ENCODE results near the gene PPFIA1.

PPFIA1 gene

GRCh38 chr11:70230840-70231710 is 39.4 kb upstream of the PPFIA1 start:
- Histone ChIP-seq H3K4me3 (ENCODE audit: low read length) (no peak overlapping the region), H4K20me1 (ENCODE audit: insufficient read depth, low read length) (no peaks in the 10 kb centered on the region), H3K4me2 (ENCODE audit: low read depth, low read length) (peak overlapping the region; percentile 29; the same call in 1 of the 2 replicates), H3K9me2 (replicated peaks; ENCODE audit: insufficient read depth, low read length) (no peaks in the 10 kb centered on the region), H2AFZ (ENCODE audit: low read length) (no peak overlapping the region), H3K9ac (ENCODE audit: low read length) (no peak overlapping the region), H3K27ac (ENCODE audit: low read length) (no peak overlapping the region), H3K4me1 (ENCODE audit: low read length) (0 out of 2 replicates have a peak, but pooled peaks cover 7% of the 10 kb centered on the region), H3F3A (ENCODE audit: insufficient read depth, low read length) (no peaks in the 10 kb centered on the region), H3K36me3 (replicated peaks; ENCODE audit: insufficient read depth, low read length) (no peaks in the 10 kb centered on the region), H3K79me2 (ENCODE audit: low read length) (no peaks in the 10 kb centered on the region), H3K9me3 (replicated peaks; ENCODE audit: insufficient read depth, low read length) (no peaks in the 10 kb centered on the region), H3K27me3 (replicated peaks; ENCODE audit: insufficient read depth, low read length) (peaks cover 90% of the 10 kb centered on the region)
- DNase-seq, result no peak
- TF ChIP-seq EZH2phosphoT487 (IDR thresholded peaks at IDR 0.05; ENCODE audit: low read length) (no peak), EZH2 (optimal IDR thresholded peaks at IDR 0.05; ENCODE audit: low read depth, low read length) (no peak)
- TF ChIP-seq, protein P1, sequence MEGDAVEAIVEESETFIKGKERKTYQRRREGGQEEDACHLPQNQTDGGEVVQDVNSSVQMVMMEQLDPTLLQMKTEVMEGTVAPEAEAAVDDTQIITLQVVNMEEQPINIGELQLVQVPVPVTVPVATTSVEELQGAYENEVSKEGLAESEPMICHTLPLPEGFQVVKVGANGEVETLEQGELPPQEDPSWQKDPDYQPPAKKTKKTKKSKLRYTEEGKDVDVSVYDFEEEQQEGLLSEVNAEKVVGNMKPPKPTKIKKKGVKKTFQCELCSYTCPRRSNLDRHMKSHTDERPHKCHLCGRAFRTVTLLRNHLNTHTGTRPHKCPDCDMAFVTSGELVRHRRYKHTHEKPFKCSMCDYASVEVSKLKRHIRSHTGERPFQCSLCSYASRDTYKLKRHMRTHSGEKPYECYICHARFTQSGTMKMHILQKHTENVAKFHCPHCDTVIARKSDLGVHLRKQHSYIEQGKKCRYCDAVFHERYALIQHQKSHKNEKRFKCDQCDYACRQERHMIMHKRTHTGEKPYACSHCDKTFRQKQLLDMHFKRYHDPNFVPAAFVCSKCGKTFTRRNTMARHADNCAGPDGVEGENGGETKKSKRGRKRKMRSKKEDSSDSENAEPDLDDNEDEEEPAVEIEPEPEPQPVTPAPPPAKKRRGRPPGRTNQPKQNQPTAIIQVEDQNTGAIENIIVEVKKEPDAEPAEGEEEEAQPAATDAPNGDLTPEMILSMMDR (IDR thresholded peaks at IDR 0.05; ENCODE audit: low read length), result no peak

DNA sequence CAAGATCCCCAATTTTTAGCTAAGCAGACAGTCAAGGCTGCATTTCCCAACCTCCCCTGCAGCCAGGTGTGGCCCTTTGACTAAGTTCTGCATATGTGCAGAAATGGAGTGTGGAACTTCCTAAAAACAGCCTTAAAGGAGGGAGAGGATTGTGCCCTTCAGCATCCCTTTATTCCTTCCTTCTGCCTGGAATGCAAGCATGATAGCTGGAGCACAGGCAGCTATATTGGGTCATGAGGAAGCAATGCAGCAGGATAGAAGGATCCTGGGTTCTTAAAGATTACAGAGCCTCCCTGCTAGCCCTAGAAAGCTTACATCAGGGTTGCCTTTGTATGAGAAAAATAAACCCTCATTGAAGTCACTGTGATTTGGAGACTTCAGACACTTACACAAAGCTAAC is 37.5 kb upstream of the PPFIA1 start:
- Histone ChIP-seq H4K20me1 (ENCODE audit: insufficient read depth, low read length) (no peaks in the 10 kb centered on the region), H3K9me2 (replicated peaks; ENCODE audit: insufficient read depth, low read length) (no peaks in the 10 kb centered on the region), H3K79me2 (ENCODE audit: low read length) (no peaks in the 10 kb centered on the region), H3K9ac (ENCODE audit: low read length) (no peak overlapping the region), H2AFZ (ENCODE audit: low read length) (no peak overlapping the region), H3K4me1 (ENCODE audit: low read length) (0 out of 2 replicates have a peak, but pooled peaks cover 7% of the 10 kb centered on the region), H3K9me3 (replicated peaks; ENCODE audit: insufficient read depth, low read length) (no peaks in the 10 kb centered on the region), H3K27me3 (replicated peaks; ENCODE audit: insufficient read depth, low read length) (peaks cover 77% of the 10 kb centered on the region), H3K4me3 (ENCODE audit: low read length) (no peak overlapping the region), H3K27ac (ENCODE audit: low read length) (no peak overlapping the region), H3F3A (ENCODE audit: insufficient read depth, low read length) (no peaks in the 10 kb centered on the region), H3K4me2 (ENCODE audit: low read depth, low read length) (no peak overlapping the region), H3K36me3 (replicated peaks; ENCODE audit: insufficient read depth, low read length) (no peaks in the 10 kb centered on the region)
- DNase-seq, result no peak
- TF ChIP-seq EZH2 (optimal IDR thresholded peaks at IDR 0.05; ENCODE audit: low read depth, low read length), result no peak
- TF ChIP-seq EZH2phosphoT487 (IDR thresholded peaks at IDR 0.05; ENCODE audit: low read length), result no peak
- TF ChIP-seq, protein P1 (IDR thresholded peaks at IDR 0.05; ENCODE audit: low read length), result no peak

DNA sequence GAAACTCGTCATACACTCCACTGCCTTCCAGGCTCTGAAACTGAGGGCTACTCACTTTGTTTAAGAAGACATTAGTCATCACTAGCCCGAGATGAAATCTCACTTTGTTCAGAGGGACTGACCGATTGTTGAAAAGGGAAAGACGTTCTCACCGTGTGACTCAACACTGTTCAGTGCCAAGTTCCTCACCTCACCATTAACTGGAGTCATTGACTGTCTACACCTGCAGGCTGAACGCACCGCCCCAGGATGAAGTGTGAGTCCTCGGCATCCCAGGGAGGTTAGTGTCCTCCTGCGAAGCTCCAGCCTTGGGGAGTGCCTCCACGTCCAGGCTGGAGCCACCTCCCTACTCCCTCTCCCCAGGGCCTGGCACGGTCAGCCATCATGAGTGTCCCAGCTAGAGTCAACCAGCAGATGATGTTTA is 37.0 kb upstream of the PPFIA1 start:
- no peak overlapping the region for H3K4me2 ChIP-seq (ENCODE audit: low read depth, low read length)
- no peaks in the 10 kb centered on the region for H3F3A ChIP-seq (ENCODE audit: insufficient read depth, low read length)
- TF ChIP-seq, protein P1 (IDR thresholded peaks at IDR 0.05; ENCODE audit: low read length), result no peak
- no peak for TF ChIP-seq EZH2phosphoT487 (IDR thresholded peaks at IDR 0.05; ENCODE audit: low read length)
- no peak for TF ChIP-seq EZH2 (optimal IDR thresholded peaks at IDR 0.05; ENCODE audit: low read depth, low read length)
- H3K27me3 ChIP-seq (replicated peaks; ENCODE audit: insufficient read depth, low read length), result peaks cover 76% of the 10 kb centered on the region
- H3K9ac ChIP-seq (ENCODE audit: low read length), result no peak overlapping the region
- H3K9me3 ChIP-seq (replicated peaks; ENCODE audit: insufficient read depth, low read length), result no peaks in the 10 kb centered on the region
- no peak for DNase-seq
- no peak overlapping the region for H2AFZ ChIP-seq (ENCODE audit: low read length)
- H3K9me2 ChIP-seq (replicated peaks; ENCODE audit: insufficient read depth, low read length), result no peaks in the 10 kb centered on the region
- no peak overlapping the region for H3K4me3 ChIP-seq (ENCODE audit: low read length)
- H3K27ac ChIP-seq (ENCODE audit: low read length), result no peak overlapping the region
- 0 out of 2 replicates have a peak, but pooled peaks cover 7% of the 10 kb centered on the region for H3K4me1 ChIP-seq (ENCODE audit: low read length)
- no peaks in the 10 kb centered on the region for H3K79me2 ChIP-seq (ENCODE audit: low read length)
- no peaks in the 10 kb centered on the region for H3K36me3 ChIP-seq (replicated peaks; ENCODE audit: insufficient read depth, low read length)
- H4K20me1 ChIP-seq (ENCODE audit: insufficient read depth, low read length), result no peaks in the 10 kb centered on the region

Data from MM.1S (cell line).